IMR-90 (cell line): ENCODE measurements around the gene NCSTN. TPM values are rescaled to one million over a fixed set of nuclear protein-coding genes. Genes with fewer than 3 reads are reported as not detected.

ENCODE experiments used
- ATAC-seq: fragments of 200-7000 bp; cut with Tn5 transposase; 2 replicates; pipeline ENCODE4 v1.9.1; 2020; ENCODE audit warnings: low read depth, mild to moderate bottlenecking, moderate library complexity
- BruUV-seq: library from RNA; stranded (reverse); fragments of 400-500 nt; replicated peaks from 2 replicates; lab custom pipeline; 2021; lab: Mats Ljungman, UMichigan
- CTCF ChIA-PET: fragments of 300-600 bp; formaldehyde crosslinking; extraction: SDS; loops from one replicate; lab custom pipeline; 2021; ENCODE audit warnings: antibody characterized with exemption; lab: Yijun Ruan, JAX
- POLR2A ChIA-PET: fragments of 300-600 bp; sonication (Branson Sonifier 250); formaldehyde crosslinking; loops from one replicate; lab custom pipeline; 2022; ENCODE audit warnings: antibody characterized with exemption; ENCODE audit not compliant: unreplicated experiment; lab: Charles Lee
- DNase-seq: peaks from one replicate; pipeline ENCODE4 v3.0.0; 2013
- H2AFZ ChIP-seq: replicated peaks from 2 replicates; pipeline ENCODE3; 2013; ENCODE audit warnings: low read length, mild to moderate bottlenecking; ENCODE audit not compliant: poor library complexity
- H2AK5ac ChIP-seq: 2 replicates; pipeline ENCODE4 v1.6.1; 2013; ENCODE audit warnings: low read depth, low read length, inconsistent platforms
- H2AK9ac ChIP-seq: replicated peaks from 2 replicates; pipeline ENCODE3; 2013; ENCODE audit warnings: mild to moderate bottlenecking, low read depth, low read length, moderate library complexity; ENCODE audit not compliant: poor library complexity
- H2BK120ac ChIP-seq: 2 replicates; pipeline ENCODE4 v1.6.1; 2013; ENCODE audit warnings: low read depth, low read length, inconsistent platforms
- H2BK15ac ChIP-seq: 3 replicates; pipeline ENCODE4 v1.6.1; 2013; ENCODE audit warnings: low read depth, low read length, inconsistent platforms
- H2BK20ac ChIP-seq: 2 replicates; pipeline ENCODE4 v1.6.1; 2013; ENCODE audit warnings: low read depth, mild to moderate bottlenecking, inconsistent platforms, low read length, moderate library complexity
- H2BK5ac ChIP-seq: 2 replicates; pipeline ENCODE4 v1.6.1; 2013; ENCODE audit warnings: mild to moderate bottlenecking, low read depth, low read length, inconsistent platforms; ENCODE audit not compliant: poor library complexity, severe bottlenecking
- H3K14ac ChIP-seq: replicated peaks from 2 replicates; pipeline ENCODE4 v1.6.1; 2013; ENCODE audit warnings: low read depth, low read length, inconsistent platforms
- H3K18ac ChIP-seq: 2 replicates; pipeline ENCODE4 v1.6.1; 2013; ENCODE audit warnings: low read depth, low read length, control low read depth
- H3K23ac ChIP-seq: 2 replicates; pipeline ENCODE4 v1.6.1; 2013; ENCODE audit warnings: low read depth, low read length, inconsistent platforms
- H3K27ac ChIP-seq: 2 replicates; pipeline ENCODE4 v1.5.1; 2013; ENCODE audit warnings: mild to moderate bottlenecking, control low read depth, low read length; ENCODE audit not compliant: insufficient read depth
- H3K27me3 ChIP-seq: 2 replicates; pipeline ENCODE4 v1.6.1; 2013; ENCODE audit warnings: low read length; ENCODE audit not compliant: control insufficient read depth, insufficient read depth
- H3K36me3 ChIP-seq: 2 replicates; pipeline ENCODE4 v1.6.1; 2013; ENCODE audit warnings: low read length, mixed read lengths; ENCODE audit not compliant: control insufficient read depth, insufficient read depth
- H3K4ac ChIP-seq: 2 replicates; pipeline ENCODE4 v1.6.1; 2013; ENCODE audit warnings: low read depth, low read length, inconsistent platforms
- H3K4me1 ChIP-seq: 2 replicates; pipeline ENCODE4 v1.6.1; 2013; ENCODE audit warnings: low read length, mixed read lengths; ENCODE audit not compliant: control insufficient read depth, insufficient read depth
- H3K4me2 ChIP-seq: 2 replicates; pipeline ENCODE4 v1.6.1; 2013; ENCODE audit warnings: low read depth, mild to moderate bottlenecking, control low read depth, low read length, moderate library complexity
- H3K4me3 ChIP-seq: 2 replicates; pipeline ENCODE4 v1.5.1; 2013; ENCODE audit warnings: low read depth, mild to moderate bottlenecking, control low read depth, low read length, moderate library complexity; ENCODE audit not compliant: insufficient read depth
- H3K56ac ChIP-seq: 2 replicates; pipeline ENCODE4 v1.6.1; 2013; ENCODE audit warnings: low read length, inconsistent platforms; ENCODE audit not compliant: insufficient read depth; ENCODE audit errors: extremely low read depth
- H3K79me1 ChIP-seq, 2 experiments: 2 replicates each; pipeline ENCODE4 v1.6.1; 2013; ENCODE audit warnings: low read length in 2 of 2, inconsistent platforms in 1 of 2, low read depth in 1 of 2
- H3K9ac ChIP-seq: 2 replicates; pipeline ENCODE4 v1.6.1; 2013; ENCODE audit warnings: low read depth, low read length, control low read depth
- H3K9me1 ChIP-seq: 2 replicates; pipeline ENCODE4 v1.6.1; 2013; ENCODE audit warnings: low read length, inconsistent platforms; ENCODE audit not compliant: insufficient read depth
- H3K9me3 ChIP-seq: 2 replicates; pipeline ENCODE4 v1.6.1; 2013; ENCODE audit warnings: low read length; ENCODE audit not compliant: control insufficient read depth, insufficient read depth
- H4K20me1 ChIP-seq: 2 replicates; pipeline ENCODE4 v1.6.1; 2013; ENCODE audit warnings: low read length, inconsistent platforms; ENCODE audit not compliant: insufficient read depth
- H4K5ac ChIP-seq: 2 replicates; pipeline ENCODE4 v1.6.1; 2013; ENCODE audit warnings: mild to moderate bottlenecking, low read depth, low read length, control low read depth
- H4K8ac ChIP-seq, 2 experiments: 2 replicates each; pipeline ENCODE4 v1.6.1; 2013; ENCODE audit warnings: low read depth in 2 of 2, low read length in 2 of 2, control low read depth in 1 of 2, inconsistent platforms in 1 of 2
- H4K91ac ChIP-seq: 2 replicates; pipeline ENCODE4 v1.6.1; 2013; ENCODE audit warnings: low read depth, low read length, inconsistent platforms; ENCODE audit not compliant: insufficient read depth
- CEBPB ChIP-seq: IDR thresholded peaks from 2 replicates; pipeline ENCODE4 v1.6.1; 2012; ENCODE audit warnings: low read depth, low read length, improper control_type of control experiment
- FOS ChIP-seq: fragments of 150-350 bp; IDR thresholded peaks from 2 replicates; pipeline ENCODE4 v1.6.1; 2016; ENCODE audit warnings: low read depth, low read length
- MXI1 ChIP-seq: IDR thresholded peaks from 2 replicates; pipeline ENCODE4 v1.6.1; 2012; ENCODE audit warnings: low read depth, mild to moderate bottlenecking, low read length, moderate library complexity, borderline replicate concordance
- NFE2L2 ChIP-seq: fragments of 150-350 bp; IDR thresholded peaks from 2 replicates; pipeline ENCODE4 v1.6.1; 2016; ENCODE audit warnings: low read depth, mild to moderate bottlenecking, low read length
- RFX5 ChIP-seq: IDR thresholded peaks from 2 replicates; pipeline ENCODE4 v1.8.0; 2012; ENCODE audit warnings: low read depth, mild to moderate bottlenecking, low read length, moderate library complexity
- WGBS, 2 experiments: methylation state at CpG; one replicate each; pipeline versions ENCODE4 v1.1.5 to v1.1.7; 2013; ENCODE audit warnings: missing lambda C conversion rate in 2 of 2; ENCODE audit not compliant: insufficient read length in 1 of 2; ENCODE audit errors: extremely low coverage in 2 of 2; 5-methylcytosine and 5-hydroxymethylcytosine counted together
- dilution Hi-C: fragments of 300-500 bp; cut with HindIII; formaldehyde crosslinking; loops from one replicate; pipeline ENCODE4 v1.14.3; 2018; ENCODE audit warnings: low sequenced_read_pairs; ENCODE audit not compliant: unreplicated experiment
- in situ Hi-C: fragments of 300-500 bp; cut with MboI; formaldehyde crosslinking; loops from 3 replicates; pipeline ENCODE4 v1.14.3; 2019; ENCODE audit warnings: low sequenced_read_pairs, inconsistent platforms, mixed read lengths
- intact Hi-C: fragments of 100-400 bp; cut with micrococcal nuclease; formaldehyde crosslinking; loops from 2 replicates; pipeline ENCODE4 v1.10.0; 2022
- polyA plus RNA-seq, 3 experiments: library from polyadenylated mRNA; depleted of rRNA; stranded (reverse); fragments of >200 nt; gene quantifications; 2 replicates each; pipeline ENCODE4 v1.2.3, GENCODE V29; 2012; ENCODE audit warnings: low replicate concordance in 1 of 3
- total RNA-seq: library from RNA; depleted of rRNA; stranded (reverse); fragments of >200 nt; gene quantifications from 2 replicates; pipeline ENCODE4 v1.2.3, GENCODE V29; 2012

The NCSTN gene
- total and polyA plus RNA-seq, 2 of the 4 experiments (the other 2 are of a cell fraction): 60.2 to 182 TPM

DNA sequence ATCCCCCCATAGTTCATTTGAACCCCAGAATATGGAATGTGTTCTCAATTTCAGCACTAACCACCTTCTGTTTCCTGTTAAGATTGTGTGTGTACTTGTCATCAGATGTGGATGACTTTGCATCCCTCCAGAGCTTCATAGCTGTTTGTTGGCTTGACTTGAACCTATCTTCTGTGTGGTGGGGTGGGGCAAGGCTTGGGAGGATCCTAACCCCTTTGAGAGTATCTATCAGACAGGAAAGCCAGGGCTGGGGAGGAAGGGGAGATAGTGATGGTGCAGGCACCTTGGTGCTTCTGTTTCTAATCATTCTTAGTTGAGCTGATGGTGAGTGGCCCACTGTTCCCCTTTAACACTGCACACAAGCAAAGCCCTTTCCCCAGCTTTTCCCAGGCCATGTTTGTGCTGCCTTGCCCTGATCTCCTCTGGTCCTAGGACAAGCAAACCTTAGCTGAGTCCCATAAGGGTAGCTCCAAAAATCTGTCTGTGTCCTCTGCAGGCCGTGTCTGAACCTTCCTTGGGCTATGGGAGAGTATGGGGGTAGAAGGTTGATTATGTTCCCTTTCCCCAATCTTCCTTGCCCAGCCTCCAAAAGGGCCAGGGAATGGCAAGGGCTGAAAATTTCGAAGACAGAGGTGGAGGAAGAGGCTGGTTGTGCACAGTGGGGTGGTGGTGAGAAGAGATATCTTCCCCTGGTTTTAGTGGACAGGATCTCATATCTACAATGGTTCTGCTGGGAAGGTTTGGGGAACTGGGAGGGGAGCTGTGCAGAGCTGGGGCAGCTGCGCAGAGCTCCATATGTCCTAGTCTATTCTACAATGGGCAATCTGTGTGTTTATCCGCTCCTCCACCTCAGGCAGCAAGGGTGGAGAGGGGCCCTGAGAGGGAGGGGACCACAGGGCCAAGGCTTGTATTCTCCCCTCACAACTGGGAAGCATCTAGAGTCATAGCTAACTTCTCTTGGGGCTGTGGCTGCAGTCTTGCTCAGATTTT lies 25.0 kb downstream of the NCSTN start:
- peak overlapping the region; percentile 28 for H2AK9ac ChIP-seq
- H4K8ac ChIP-seq: no peak overlapping the region
- DNase-seq (no peak), ATAC-seq (no peak)
- no peak overlapping the region for H3K27ac ChIP-seq
- H3K56ac ChIP-seq: no peak overlapping the region
- no peak overlapping the region for H4K91ac ChIP-seq
- no peak overlapping the region for H4K5ac ChIP-seq
- CTCF ChIA-PET: no interaction called here
- no peak overlapping the region for H3K14ac ChIP-seq
- dilution Hi-C loops: no loop called here
- H2BK20ac ChIP-seq: no peak overlapping the region
- no peak overlapping the region for H3K23ac ChIP-seq
- BruUV-seq: no TSS peak
- in situ Hi-C loops: no loop called here
- H3K9me3 ChIP-seq: no peaks in the 10 kb centered on the region
- peaks cover 6% of the 10 kb centered on the region; the same call in 1 of the 2 replicates for H3K27me3 ChIP-seq
- no peaks in the 10 kb centered on the region for H4K20me1 ChIP-seq
- H2BK5ac ChIP-seq: no peak overlapping the region
- H3K18ac ChIP-seq: no peak overlapping the region
- no peaks in the 10 kb centered on the region for H3K4me1 ChIP-seq
- no CpG with 5 or more reads among the region's 4 CpGs for WGBS, 2 experiments
- H3K9me1 ChIP-seq: no peaks in the 10 kb centered on the region
- H3K4ac ChIP-seq: no peak overlapping the region
- H3K79me1 ChIP-seq: no peaks in the 10 kb centered on the region
- intact Hi-C loops: no loop called here
- H2AK5ac ChIP-seq: no peak overlapping the region
- TF ChIP-seq FOS: no peak
- TF ChIP-seq CEBPB: no peak
- TF ChIP-seq NFE2L2: no peak
- TF ChIP-seq RFX5: no peak
- no peak for TF ChIP-seq MXI1
- no peak overlapping the region for H3K4me2 ChIP-seq
- H3K9ac ChIP-seq: no peak overlapping the region
- H2AFZ ChIP-seq: no peak overlapping the region
- POLR2A ChIA-PET: no interaction called here
- no peak overlapping the region for H2BK120ac ChIP-seq
- no peaks in the 10 kb centered on the region for H3K36me3 ChIP-seq
- no peak overlapping the region for H3K4me3 ChIP-seq
- H2BK15ac ChIP-seq: no peak overlapping the region
